Mesodermal cell (in vitro differentiated cells): ENCODE data around the gene TIMM22.

Experiments used
- H3K27ac ChIP-seq: 2 replicates; pipeline ENCODE4 v1.7.0; 2013; ENCODE audit warnings: mild to moderate bottlenecking, low read depth, low read length, moderate library complexity; ENCODE audit not compliant: severe bottlenecking
- H3K36me3 ChIP-seq: 2 replicates; pipeline ENCODE4 v1.7.1; 2013; ENCODE audit warnings: mild to moderate bottlenecking, low read length, moderate library complexity; ENCODE audit not compliant: control insufficient read depth, insufficient read depth
- H3K4me1 ChIP-seq: one replicate; pipeline ENCODE4 v1.7.1; 2013; ENCODE audit warnings: mild to moderate bottlenecking, low read length; ENCODE audit not compliant: insufficient read depth, control insufficient read depth, poor library complexity, severe bottlenecking
- H3K4me3 ChIP-seq: 2 replicates; pipeline ENCODE4 v1.7.0; 2013; ENCODE audit warnings: low read length, control low read depth, mild to moderate bottlenecking; ENCODE audit not compliant: insufficient read depth, poor library complexity, severe bottlenecking; ENCODE audit errors: extremely low read depth
- H3K9me3 ChIP-seq: 2 replicates; pipeline ENCODE4 v1.7.1; 2013; ENCODE audit warnings: mild to moderate bottlenecking, low read length, moderate library complexity; ENCODE audit not compliant: control insufficient read depth
- WGBS, 2 experiments: methylation state at CpG; one replicate each; pipeline ENCODE4 v1.1.5; 2013; ENCODE audit warnings: missing lambda C conversion rate in 2 of 2; ENCODE audit not compliant: insufficient coverage in 2 of 2; 5-methylcytosine and 5-hydroxymethylcytosine counted together

TIMM22 gene

GRCh38 chr17:1024076-1024475 is 27.1 kb downstream of the TIMM22 start:
- peaks cover 2% of the 10 kb centered on the region for H3K36me3 ChIP-seq
- no peak overlapping the region for H3K27ac ChIP-seq
- no peaks in the 10 kb centered on the region for H3K4me1 ChIP-seq
- WGBS, 2 experiments, result 89 to 92% methylated on average over 26 to 27 of the region's 27 CpGs
- H3K9me3 ChIP-seq, result no peaks in the 10 kb centered on the region
- no peak overlapping the region for H3K4me3 ChIP-seq

- Histone ChIP-seq H3K9me3 (no peaks in the 10 kb centered on the region), H3K4me1 (peaks cover 9% of the 10 kb centered on the region), H3K36me3 (peaks cover 2% of the 10 kb centered on the region), H3K4me3 (no peak overlapping the region), H3K27ac (no peak overlapping the region)
- 88 to 90% methylated on average over 28 to 29 of the region's 30 CpGs for WGBS, 2 experiments
These were observed 29.0 kb downstream of the TIMM22 start for GRCh38 chr17:1025733-1026598.

- Histone ChIP-seq H3K4me1 (peaks cover 9% of the 10 kb centered on the region), H3K9me3 (no peaks in the 10 kb centered on the region), H3K36me3 (peaks cover 2% of the 10 kb centered on the region), H3K27ac (no peak overlapping the region), H3K4me3 (no peak overlapping the region)
- 92 to 93% methylated on average over 7 to 10 of the region's 10 CpGs for WGBS, 2 experiments
These were observed 29.7 kb downstream of the TIMM22 start for GRCh38 chr17:1026599-1026975.

- H3K4me1 ChIP-seq, result peaks cover 12% of the 10 kb centered on the region
- 95 to 98% methylated on average over 5 to 6 of the region's 9 CpGs for WGBS, 2 experiments
- H3K36me3 ChIP-seq, result peaks cover 2% of the 10 kb centered on the region
- H3K9me3 ChIP-seq, result no peaks in the 10 kb centered on the region
- H3K4me3 ChIP-seq, result no peak overlapping the region
- no peak overlapping the region for H3K27ac ChIP-seq
These were observed 30.1 kb downstream of the TIMM22 start for GRCh38 chr17:1027044-1027443.

- peaks cover 8% of the 10 kb centered on the region for H3K36me3 ChIP-seq
- H3K4me3 ChIP-seq, result no peak overlapping the region
- 80 to 82% methylated on average over 16 to 25 of the region's 30 CpGs for WGBS, 2 experiments
- H3K27ac ChIP-seq, result no peak overlapping the region
- no peaks in the 10 kb centered on the region for H3K9me3 ChIP-seq
- H3K4me1 ChIP-seq, result peaks cover 14% of the 10 kb centered on the region
These were observed 32.4 kb downstream of the TIMM22 start for GRCh38 chr17:1029196-1029921.

- Histone ChIP-seq H3K9me3 (no peaks in the 10 kb centered on the region), H3K4me1 (peaks cover 14% of the 10 kb centered on the region), H3K27ac (no peak overlapping the region), H3K36me3 (peaks cover 8% of the 10 kb centered on the region), H3K4me3 (no peak overlapping the region)
- WGBS, 2 experiments, result 92% methylated on average over 18 to 19 of the region's 20 CpGs
These were observed 33.2 kb downstream of the TIMM22 start for GRCh38 chr17:1029922-1030644.

- H3K36me3 ChIP-seq, result peaks cover 6% of the 10 kb centered on the region
- no peak overlapping the region for H3K4me3 ChIP-seq
- no peak overlapping the region for H3K27ac ChIP-seq
- no peaks in the 10 kb centered on the region for H3K9me3 ChIP-seq
- 52 to 64% methylated on average over 28 to 37 of the region's 45 CpGs for WGBS, 2 experiments
- H3K4me1 ChIP-seq, result peaks cover 14% of the 10 kb centered on the region
These were observed 34.0 kb downstream of the TIMM22 start for GRCh38 chr17:1030684-1031532.

- peaks cover 6% of the 10 kb centered on the region for H3K36me3 ChIP-seq
- H3K9me3 ChIP-seq, result no peaks in the 10 kb centered on the region
- peaks cover 21% of the 10 kb centered on the region for H3K4me1 ChIP-seq
- H3K4me3 ChIP-seq, result no peak overlapping the region
- 0% methylated on average over 3 to 12 of the region's 35 CpGs for WGBS, 2 experiments
- H3K27ac ChIP-seq, result no peak overlapping the region
These were observed 34.8 kb downstream of the TIMM22 start for GRCh38 chr17:1031711-1032110.

- Histone ChIP-seq H3K9me3 (no peaks in the 10 kb centered on the region), H3K4me3 (no peak overlapping the region), H3K4me1 (peaks cover 21% of the 10 kb centered on the region), H3K36me3 (peaks cover 6% of the 10 kb centered on the region), H3K27ac (no peak overlapping the region)
- 48 to 52% methylated on average over 20 to 27 of the region's 27 CpGs for WGBS, 2 experiments
These were observed 35.5 kb downstream of the TIMM22 start for GRCh38 chr17:1032391-1032790.

GRCh38 chr17:1033503-1033902 is 36.6 kb downstream of the TIMM22 start:
- H3K27ac ChIP-seq, result no peak overlapping the region
- peaks cover 24% of the 10 kb centered on the region for H3K4me1 ChIP-seq
- H3K4me3 ChIP-seq, result no peak overlapping the region
- H3K36me3 ChIP-seq, result peaks cover 9% of the 10 kb centered on the region
- no peaks in the 10 kb centered on the region for H3K9me3 ChIP-seq
- 88 to 96% methylated on average over 8 to 9 of the region's 11 CpGs for WGBS, 2 experiments
